ENCODE data around the gene CYP2W1. TPM values are rescaled to one million over a fixed set of nuclear protein-coding genes. Genes with fewer than 3 reads are reported as not detected.

CYP2W1 gene
- polyA plus RNA-seq, 2 of the 4 experiments (the other 2 are of a cell fraction) = not detected

DNA sequence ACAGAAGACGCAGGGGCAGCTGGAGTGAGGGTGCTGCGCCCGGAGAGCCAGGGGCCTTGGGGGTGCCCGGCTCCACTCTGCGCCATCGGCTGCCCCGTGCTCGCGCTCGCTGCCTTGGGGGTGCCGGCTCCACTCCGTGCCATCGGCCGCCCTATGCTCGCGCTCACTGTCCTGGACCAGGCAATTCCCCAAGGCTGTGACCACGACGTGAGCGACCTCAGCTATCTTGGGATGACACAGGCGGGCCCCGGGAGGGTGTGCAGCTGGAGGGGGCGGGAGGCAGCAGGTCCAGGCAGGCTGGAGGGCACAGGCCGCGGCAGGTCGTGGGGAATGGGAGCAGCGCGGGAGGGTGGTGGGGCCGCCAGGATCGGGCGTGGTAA, 29.7 kb downstream of the CYP2W1 start:
- WGBS (ENCODE audit: missing lambda C conversion rate) = 94% methylated on average over 22 of the region's 30 CpGs
- no peak overlapping the region for H3K27ac ChIP-seq

DNA sequence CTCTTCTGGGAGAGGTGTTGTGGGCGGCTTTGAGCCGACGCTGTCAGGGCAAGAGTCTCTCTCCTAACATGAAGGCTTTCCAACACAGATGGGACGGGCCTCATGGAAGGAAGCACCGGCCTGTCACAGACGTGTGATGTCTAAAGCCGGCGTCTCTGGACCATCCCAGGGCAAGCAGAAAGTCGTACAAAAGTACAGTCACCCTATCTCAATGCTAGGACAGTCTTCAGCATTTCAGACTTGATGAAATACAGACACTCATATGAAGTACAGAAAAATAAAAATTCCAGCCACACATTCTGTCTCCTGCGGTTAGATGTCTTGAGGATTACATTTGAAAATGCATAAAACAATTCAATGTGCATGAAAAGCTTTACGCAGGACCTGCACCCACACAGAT, 30.6 kb downstream of the CYP2W1 start:
- WGBS (ENCODE audit: missing lambda C conversion rate) = 85% methylated on average over 11 of the region's 11 CpGs
- CTCF ChIA-PET = interaction anchor here (1.3 to 3.5 kb wide), 3 partner anchors 21 to 52 kb away, joined by 4 to 27 read pairs (median 6); no protein-coding TSS in a partner anchor
- Histone ChIP-seq H3K9me3 (no peaks in the 10 kb centered on the region), H3K27ac (no peak overlapping the region), H3K4me3 (no peak overlapping the region), H3K4me2 (no peak overlapping the region), H3K4me1 (no peaks in the 10 kb centered on the region)
- DNase-seq (ENCODE audit: low read depth in 1 of 2, low spot score in 1 of 2) = no peak
- POLR2A ChIA-PET = no interaction called here
- TF ChIP-seq TP53 (CRISPR knock-in tag; IDR thresholded peaks at IDR 0.05) = no peak
- TF ChIP-seq, protein P1, sequence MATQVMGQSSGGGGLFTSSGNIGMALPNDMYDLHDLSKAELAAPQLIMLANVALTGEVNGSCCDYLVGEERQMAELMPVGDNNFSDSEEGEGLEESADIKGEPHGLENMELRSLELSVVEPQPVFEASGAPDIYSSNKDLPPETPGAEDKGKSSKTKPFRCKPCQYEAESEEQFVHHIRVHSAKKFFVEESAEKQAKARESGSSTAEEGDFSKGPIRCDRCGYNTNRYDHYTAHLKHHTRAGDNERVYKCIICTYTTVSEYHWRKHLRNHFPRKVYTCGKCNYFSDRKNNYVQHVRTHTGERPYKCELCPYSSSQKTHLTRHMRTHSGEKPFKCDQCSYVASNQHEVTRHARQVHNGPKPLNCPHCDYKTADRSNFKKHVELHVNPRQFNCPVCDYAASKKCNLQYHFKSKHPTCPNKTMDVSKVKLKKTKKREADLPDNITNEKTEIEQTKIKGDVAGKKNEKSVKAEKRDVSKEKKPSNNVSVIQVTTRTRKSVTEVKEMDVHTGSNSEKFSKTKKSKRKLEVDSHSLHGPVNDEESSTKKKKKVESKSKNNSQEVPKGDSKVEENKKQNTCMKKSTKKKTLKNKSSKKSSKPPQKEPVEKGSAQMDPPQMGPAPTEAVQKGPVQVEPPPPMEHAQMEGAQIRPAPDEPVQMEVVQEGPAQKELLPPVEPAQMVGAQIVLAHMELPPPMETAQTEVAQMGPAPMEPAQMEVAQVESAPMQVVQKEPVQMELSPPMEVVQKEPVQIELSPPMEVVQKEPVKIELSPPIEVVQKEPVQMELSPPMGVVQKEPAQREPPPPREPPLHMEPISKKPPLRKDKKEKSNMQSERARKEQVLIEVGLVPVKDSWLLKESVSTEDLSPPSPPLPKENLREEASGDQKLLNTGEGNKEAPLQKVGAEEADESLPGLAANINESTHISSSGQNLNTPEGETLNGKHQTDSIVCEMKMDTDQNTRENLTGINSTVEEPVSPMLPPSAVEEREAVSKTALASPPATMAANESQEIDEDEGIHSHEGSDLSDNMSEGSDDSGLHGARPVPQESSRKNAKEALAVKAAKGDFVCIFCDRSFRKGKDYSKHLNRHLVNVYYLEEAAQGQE (IDR thresholded peaks at IDR 0.05) = no peak
- TF ChIP-seq, protein P2, sequence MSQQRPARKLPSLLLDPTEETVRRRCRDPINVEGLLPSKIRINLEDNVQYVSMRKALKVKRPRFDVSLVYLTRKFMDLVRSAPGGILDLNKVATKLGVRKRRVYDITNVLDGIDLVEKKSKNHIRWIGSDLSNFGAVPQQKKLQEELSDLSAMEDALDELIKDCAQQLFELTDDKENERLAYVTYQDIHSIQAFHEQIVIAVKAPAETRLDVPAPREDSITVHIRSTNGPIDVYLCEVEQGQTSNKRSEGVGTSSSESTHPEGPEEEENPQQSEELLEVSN (IDR thresholded peaks at IDR 0.05; ENCODE audit: borderline replicate concordance, low read depth) = no peak
- TF ChIP-seq MAFK (IDR thresholded peaks at IDR 0.05; ENCODE audit: partially characterized antibody) = no peak
- no peak for TF ChIP-seq ZSCAN20 (CRISPR knock-in tag; IDR thresholded peaks at IDR 0.05)
- TF ChIP-seq EHF (CRISPR knock-in tag; IDR thresholded peaks at IDR 0.05) = no peak
- TF ChIP-seq, protein P3, sequence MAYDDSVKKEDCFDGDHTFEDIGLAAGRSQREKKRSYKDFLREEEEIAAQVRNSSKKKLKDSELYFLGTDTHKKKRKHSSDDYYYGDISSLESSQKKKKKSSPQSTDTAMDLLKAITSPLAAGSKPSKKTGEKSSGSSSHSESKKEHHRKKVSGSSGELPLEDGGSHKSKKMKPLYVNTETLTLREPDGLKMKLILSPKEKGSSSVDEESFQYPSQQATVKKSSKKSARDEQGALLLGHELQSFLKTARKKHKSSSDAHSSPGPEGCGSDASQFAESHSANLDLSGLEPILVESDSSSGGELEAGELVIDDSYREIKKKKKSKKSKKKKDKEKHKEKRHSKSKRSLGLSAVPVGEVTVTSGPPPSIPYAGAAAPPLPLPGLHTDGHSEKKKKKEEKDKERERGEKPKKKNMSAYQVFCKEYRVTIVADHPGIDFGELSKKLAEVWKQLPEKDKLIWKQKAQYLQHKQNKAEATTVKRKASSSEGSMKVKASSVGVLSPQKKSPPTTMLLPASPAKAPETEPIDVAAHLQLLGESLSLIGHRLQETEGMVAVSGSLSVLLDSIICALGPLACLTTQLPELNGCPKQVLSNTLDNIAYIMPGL (CRISPR knock-in tag; IDR thresholded peaks at IDR 0.05; ENCODE audit: borderline replicate concordance) = no peak
- no peak for ATAC-seq
- FAIRE-seq = no peak

More for the DNA sequence above, 29.7 kb downstream of the CYP2W1 start:
- no peaks in the 10 kb centered on the region for H3K4me1 ChIP-seq
- no peak; a peak in 1 of 6 replicates for ATAC-seq
- H3K9me3 ChIP-seq = no peaks in the 10 kb centered on the region
- ChIA-PET CTCF (interaction anchor here (0.8 to 3.5 kb wide), 5 partner anchors 20 to 73 kb away, joined by 3 to 27 read pairs (median 6); no protein-coding TSS in a partner anchor), POLR2A (no interaction called here)
- no peak overlapping the region for H3K4me2 ChIP-seq
- TF ChIP-seq CHD2 (IDR thresholded peaks at IDR 0.05; ENCODE audit: low read length, partially characterized antibody) (no peak), FOSB (CRISPR knock-in tag; IDR thresholded peaks at IDR 0.05) (no peak), KDM5A (IDR thresholded peaks at IDR 0.05) (no peak), HEYL (CRISPR knock-in tag; IDR thresholded peaks at IDR 0.05) (no peak), SMC3 (IDR thresholded peaks at IDR 0.05) (no peak), SREBF2 (IDR thresholded peaks at IDR 0.05) (no peak), CBX2 (IDR thresholded peaks at IDR 0.05; ENCODE audit: borderline replicate concordance, low read depth) (no peak), ZC3H11A (IDR thresholded peaks at IDR 0.05) (no peak), HOXB5 (CRISPR knock-in tag; IDR thresholded peaks at IDR 0.05) (no peak), MYC (IDR thresholded peaks at IDR 0.05; ENCODE audit: borderline replicate concordance, low read length) (no peak), EHMT2 (IDR thresholded peaks at IDR 0.05; ENCODE audit: low read depth) (no peak), PHF8 (IDR thresholded peaks at IDR 0.05; ENCODE audit: borderline replicate concordance, low read depth) (no peak)
- TF ChIP-seq, protein P3 (CRISPR knock-in tag; IDR thresholded peaks at IDR 0.05; ENCODE audit: borderline replicate concordance) = no peak
- TF ChIP-seq, protein P4, sequence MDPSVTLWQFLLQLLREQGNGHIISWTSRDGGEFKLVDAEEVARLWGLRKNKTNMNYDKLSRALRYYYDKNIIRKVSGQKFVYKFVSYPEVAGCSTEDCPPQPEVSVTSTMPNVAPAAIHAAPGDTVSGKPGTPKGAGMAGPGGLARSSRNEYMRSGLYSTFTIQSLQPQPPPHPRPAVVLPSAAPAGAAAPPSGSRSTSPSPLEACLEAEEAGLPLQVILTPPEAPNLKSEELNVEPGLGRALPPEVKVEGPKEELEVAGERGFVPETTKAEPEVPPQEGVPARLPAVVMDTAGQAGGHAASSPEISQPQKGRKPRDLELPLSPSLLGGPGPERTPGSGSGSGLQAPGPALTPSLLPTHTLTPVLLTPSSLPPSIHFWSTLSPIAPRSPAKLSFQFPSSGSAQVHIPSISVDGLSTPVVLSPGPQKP (IDR thresholded peaks at IDR 0.05; ENCODE audit: low read depth, low read length) = no peak
- TF ChIP-seq, protein P2 (IDR thresholded peaks at IDR 0.05; ENCODE audit: borderline replicate concordance, low read depth) = no peak
- no peak overlapping the region for H3K4me3 ChIP-seq
- no peak for DNase-seq (ENCODE audit: low read depth in 1 of 2, low spot score in 1 of 2)
- FAIRE-seq = no peak
